ENCODE measurements around the gene GPC2.

The GPC2 gene

GRCh38 chr7:100167912-100168323, 9.3 kb downstream of the GPC2 start:
- DNase-seq: no peak

- DNase-seq: no peak
These were observed 9.9 kb downstream of the GPC2 start for GRCh38 chr7:100166970-100167911.

- no peak for DNase-seq
These were observed 10.8 kb downstream of the GPC2 start for GRCh38 chr7:100166317-100166940.

GRCh38 chr7:100163871-100164270, 13.3 kb downstream of the GPC2 start:
- DNase-seq: no peak

GRCh38 chr7:100163006-100163531, 14.1 kb downstream of the GPC2 start:
- peak; percentile 23 for DNase-seq

- no peak for DNase-seq
These were observed 17.1 kb downstream of the GPC2 start for GRCh38 chr7:100160067-100160466.

GRCh38 chr7:100159099-100159623, 18.0 kb downstream of the GPC2 start:
- no peak for DNase-seq

- peak; percentile 88 for DNase-seq
These were observed 18.7 kb downstream of the GPC2 start, which contains the start of gene TRAPPC14 for GRCh38 chr7:100158229-100159098. Gene TRAPPC14 (minus strand): TSS chr7:100158723. CDS start chr7:100158499, 224 bp downstream.

GRCh38 chr7:100157334-100158228, 19.6 kb downstream of the GPC2 start:
- no peak for DNase-seq

GRCh38 chr7:100157069-100157333, 20.2 kb downstream of the GPC2 start:
- DNase-seq: no peak

- no peak for DNase-seq
These were observed 20.7 kb downstream of the GPC2 start for GRCh38 chr7:100156331-100157068.

GRCh38 chr7:100155553-100156317, 21.4 kb downstream of the GPC2 start:
- no peak for DNase-seq

GRCh38 chr7:100154651-100155491, 22.3 kb downstream of the GPC2 start:
- no peak for DNase-seq

- DNase-seq: no peak
These were observed 23.3 kb downstream of the GPC2 start for GRCh38 chr7:100153708-100154535.

- no peak for DNase-seq
These were observed 24.1 kb downstream of the GPC2 start for GRCh38 chr7:100152937-100153666.

GRCh38 chr7:100152404-100152803, 24.8 kb downstream of the GPC2 start:
- DNase-seq: no peak

GRCh38 chr7:100148559-100149328, 28.4 kb downstream of the GPC2 start, which contains the start of gene LAMTOR4:
Gene LAMTOR4 (plus strand): TSS chr7:100148918. CDS start chr7:100148973, 55 bp downstream.
- DNase-seq: peak; percentile 99
